Measurements from ENCODE around the gene SWI5. TPM values are rescaled to one million over a fixed set of nuclear protein-coding genes. Genes with fewer than 3 reads are reported as not detected.

SWI5 gene
- total and polyA plus RNA-seq, 7 donors: 18.0 to 35.7 (median 24.1) TPM

GRCh38 chr9:128337936-128338335, 61.9 kb downstream of the SWI5 start:
- peaks cover 0 to 20% (median 4%) of the 10 kb centered on the region in 4 donors for H3K36me3 ChIP-seq
- H3K4me3 ChIP-seq: no peak overlapping the region
- TF ChIP-seq POLR2A (IDR thresholded peaks at IDR 0.05): no peak
- TF ChIP-seq, protein P1, sequence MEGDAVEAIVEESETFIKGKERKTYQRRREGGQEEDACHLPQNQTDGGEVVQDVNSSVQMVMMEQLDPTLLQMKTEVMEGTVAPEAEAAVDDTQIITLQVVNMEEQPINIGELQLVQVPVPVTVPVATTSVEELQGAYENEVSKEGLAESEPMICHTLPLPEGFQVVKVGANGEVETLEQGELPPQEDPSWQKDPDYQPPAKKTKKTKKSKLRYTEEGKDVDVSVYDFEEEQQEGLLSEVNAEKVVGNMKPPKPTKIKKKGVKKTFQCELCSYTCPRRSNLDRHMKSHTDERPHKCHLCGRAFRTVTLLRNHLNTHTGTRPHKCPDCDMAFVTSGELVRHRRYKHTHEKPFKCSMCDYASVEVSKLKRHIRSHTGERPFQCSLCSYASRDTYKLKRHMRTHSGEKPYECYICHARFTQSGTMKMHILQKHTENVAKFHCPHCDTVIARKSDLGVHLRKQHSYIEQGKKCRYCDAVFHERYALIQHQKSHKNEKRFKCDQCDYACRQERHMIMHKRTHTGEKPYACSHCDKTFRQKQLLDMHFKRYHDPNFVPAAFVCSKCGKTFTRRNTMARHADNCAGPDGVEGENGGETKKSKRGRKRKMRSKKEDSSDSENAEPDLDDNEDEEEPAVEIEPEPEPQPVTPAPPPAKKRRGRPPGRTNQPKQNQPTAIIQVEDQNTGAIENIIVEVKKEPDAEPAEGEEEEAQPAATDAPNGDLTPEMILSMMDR (IDR thresholded peaks at IDR 0.05): no peak
- no peak for TF ChIP-seq EP300 (IDR thresholded peaks at IDR 0.05)
- TF ChIP-seq POLR2AphosphoS5 (IDR thresholded peaks at IDR 0.05): no peak
- WGBS, 2 donors: 92 to 94% methylated on average over 7 of the region's 7 CpGs
- no peak for DNase-seq
- no peaks in the 10 kb centered on the region for H3K9me3 ChIP-seq
- intact Hi-C loops (cut with DNase I): no loop called here
- H3K4me1 ChIP-seq: peaks cover 0 to 18% (median 14%) of the 10 kb centered on the region in 4 donors
- no peaks in the 10 kb centered on the region for H3K27me3 ChIP-seq
- H3K27ac ChIP-seq: no peak overlapping the region

Small RNAs within 50 kb of the gene (small RNA-seq; reads per million reads assigned to genes)
- gene MIR199B (12.6 to 15.4 (median 14.0) reads per million in 3 donors), gene MIR3154 (0 reads per million in 3 donors)

Other genes with a start within 250 kb of the SWI5 start
- 10 to 100 TPM in 1 of 4 donors, 1 to 10 TPM in 3; 5.5 to 10.7 (median 6.3) TPM for gene NAIF1, start 209.0 kb upstream of the SWI5 start, total RNA-seq
- 10 to 100 TPM in 1 of 3 donors, 1 to 10 TPM in 2; 8.4 to 11.0 (median 8.6) TPM for gene NAIF1, start 209.0 kb upstream of the SWI5 start, polyA plus RNA-seq
- gene SLC25A25, start 208.0 kb upstream of the SWI5 start, total RNA-seq: 10 to 100 TPM; 10.2 to 77.2 (median 12.9) TPM
- 10 to 100 TPM; 16.6 to 19.4 (median 16.8) TPM for gene SLC25A25, start 208.0 kb upstream of the SWI5 start, polyA plus RNA-seq
- 100 to 1,000 TPM in 2 of 4 donors, 10 to 100 TPM in 2; 60.0 to 119 (median 97.5) TPM for gene PTGES2, start 148.5 kb upstream of the SWI5 start, total RNA-seq
- 10 to 100 TPM; 56.5 to 82.2 (median 66.1) TPM for gene PTGES2, start 148.5 kb upstream of the SWI5 start, polyA plus RNA-seq
- not detected for gene LCN2, start 126.8 kb upstream of the SWI5 start, total RNA-seq
- gene LCN2, start 126.8 kb upstream of the SWI5 start, polyA plus RNA-seq: 1,000 to 10,000 TPM in 1 of 3 donors, 10 to 100 TPM in 1, 1 to 10 TPM in 1; 9.6 to 1,818 (median 79.8) TPM
- 100 to 1,000 TPM; 158 to 273 (median 204) TPM for gene BBLN, start 116.0 kb upstream of the SWI5 start, total RNA-seq
- 100 to 1,000 TPM; 111 to 123 (median 113) TPM for gene BBLN, start 116.0 kb upstream of the SWI5 start, polyA plus RNA-seq
- gene CIZ1, start 84.7 kb upstream of the SWI5 start, total RNA-seq: 100 to 1,000 TPM in 1 of 4 donors, 10 to 100 TPM in 3; 60.2 to 116 (median 68.5) TPM
- gene CIZ1, start 84.7 kb upstream of the SWI5 start, polyA plus RNA-seq: 10 to 100 TPM; 25.7 to 58.3 (median 46.8) TPM
- 10 to 100 TPM in 2 of 4 donors, 1 to 10 TPM in 2; 7.7 to 40.2 (median 12.9) TPM for gene DNM1, start 72.9 kb upstream of the SWI5 start, total RNA-seq
- 1 to 10 TPM in 2 of 3 donors, under 1 TPM in 1; 0.46 to 9.3 (median 1.2) TPM for gene DNM1, start 72.9 kb upstream of the SWI5 start, polyA plus RNA-seq
- gene GOLGA2, start 269 bp upstream of the SWI5 start, total RNA-seq: 100 to 1,000 TPM in 1 of 4 donors, 10 to 100 TPM in 3; 76.0 to 104 (median 86.5) TPM
- 10 to 100 TPM; 48.1 to 82.7 (median 50.5) TPM for gene GOLGA2, start 269 bp upstream of the SWI5 start, polyA plus RNA-seq
- 10 to 100 TPM in 1 of 4 donors, 1 to 10 TPM in 3; 7.6 to 14.1 (median 9.1) TPM for gene TRUB2, start 46.2 kb downstream of the SWI5 start, total RNA-seq
- gene TRUB2, start 46.2 kb downstream of the SWI5 start, polyA plus RNA-seq: 10 to 100 TPM; 16.7 to 20.8 (median 18.0) TPM
- gene COQ4, start 46.6 kb downstream of the SWI5 start, total RNA-seq: 10 to 100 TPM; 26.4 to 60.7 (median 29.7) TPM
- 10 to 100 TPM; 58.3 to 80.9 (median 67.0) TPM for gene COQ4, start 46.6 kb downstream of the SWI5 start, polyA plus RNA-seq
- gene SLC27A4, start 64.3 kb downstream of the SWI5 start, total RNA-seq: 10 to 100 TPM; 10.7 to 18.0 (median 12.0) TPM
- 10 to 100 TPM in 2 of 3 donors, 1 to 10 TPM in 1; 6.0 to 45.1 (median 14.3) TPM for gene SLC27A4, start 64.3 kb downstream of the SWI5 start, polyA plus RNA-seq
- gene URM1, start 95.1 kb downstream of the SWI5 start, total RNA-seq: 10 to 100 TPM; 16.3 to 25.1 (median 20.4) TPM
- gene URM1, start 95.1 kb downstream of the SWI5 start, polyA plus RNA-seq: 10 to 100 TPM; 41.8 to 73.3 (median 60.1) TPM
- 10 to 100 TPM; 18.2 to 28.5 (median 19.8) TPM for gene CERCAM, start 144.6 kb downstream of the SWI5 start, total RNA-seq
- gene CERCAM, start 144.6 kb downstream of the SWI5 start, polyA plus RNA-seq: 1 to 10 TPM; 4.2 to 7.1 (median 4.6) TPM
- 10 to 100 TPM; 13.6 to 28.2 (median 20.2) TPM for gene ODF2, start 179.7 kb downstream of the SWI5 start, total RNA-seq
- gene ODF2, start 179.7 kb downstream of the SWI5 start, polyA plus RNA-seq: 10 to 100 TPM in 1 of 3 donors, 1 to 10 TPM in 2; 4.6 to 22.0 (median 6.0) TPM
- 10 to 100 TPM; 17.6 to 29.4 (median 20.9) TPM for gene GLE1, start 228.4 kb downstream of the SWI5 start, total RNA-seq
- gene GLE1, start 228.4 kb downstream of the SWI5 start, polyA plus RNA-seq: 10 to 100 TPM; 19.8 to 24.6 (median 20.8) TPM